HUES64 (cell line): ENCODE data around the gene PARP4.
"Not testable (repeated sequence)": the region's sequence is repeated elsewhere in the genome, so short reads cannot be mapped to it uniquely, and the experiment has no call there.

Experiments used
- H3K27ac ChIP-seq: 2 replicates; pipeline ENCODE4 v1.7.0; 2013; ENCODE audit warnings: low read depth, low read length, inconsistent platforms
- H3K27me3 ChIP-seq: 2 replicates; pipeline ENCODE4 v1.6.1; 2013; ENCODE audit warnings: mild to moderate bottlenecking, low read length; ENCODE audit not compliant: insufficient read depth
- H3K36me3 ChIP-seq: 2 replicates; pipeline ENCODE4 v1.6.1; 2013; ENCODE audit warnings: mild to moderate bottlenecking, low read length; ENCODE audit not compliant: insufficient read depth
- H3K4me1 ChIP-seq: 2 replicates; pipeline ENCODE4 v1.6.1; 2013; ENCODE audit warnings: mild to moderate bottlenecking, low read length, moderate library complexity; ENCODE audit not compliant: insufficient read depth
- H3K4me3 ChIP-seq: 2 replicates; pipeline ENCODE4 v1.5.1; 2013; ENCODE audit warnings: mild to moderate bottlenecking, low read length, moderate library complexity
- H3K9ac ChIP-seq: 2 replicates; pipeline ENCODE4 v1.6.1; 2013; ENCODE audit warnings: mild to moderate bottlenecking, low read depth, low read length
- H3K9me3 ChIP-seq: 2 replicates; pipeline ENCODE4 v1.6.1; 2013; ENCODE audit warnings: low read depth, low read length; ENCODE audit not compliant: insufficient read depth
- WGBS: fragments of 150-250, 120-280 bp; methylation state at CpG from one replicate; pipeline ENCODE4 v1.1.7; 2013; ENCODE audit warnings: missing lambda C conversion rate; 5-methylcytosine and 5-hydroxymethylcytosine counted together

Gene PARP4

GRCh38 chr13:24488092-24488491 lies 24.5 kb downstream of the PARP4 start:
- 98% methylated on average over 4 of the region's 8 CpGs for WGBS
- not testable (repeated sequence) for H3K27me3 ChIP-seq, H3K27ac ChIP-seq, H3K9me3 ChIP-seq, H3K4me3 ChIP-seq, H3K9ac ChIP-seq, H3K4me1 ChIP-seq
- peaks cover 67% of the 10 kb centered on the region for H3K36me3 ChIP-seq

- H3K9ac ChIP-seq, H3K27ac ChIP-seq, H3K4me1 ChIP-seq, H3K4me3 ChIP-seq, H3K27me3 ChIP-seq, H3K9me3 ChIP-seq: not testable (repeated sequence)
- peaks cover 65% of the 10 kb centered on the region for H3K36me3 ChIP-seq
- 96% methylated on average over 3 of the region's 3 CpGs for WGBS
These were observed 26.4 kb downstream of the PARP4 start for GRCh38 chr13:24486017-24486657.

- Histone ChIP-seq H3K9ac (no peak overlapping the region), H3K36me3 (peaks cover 73% of the 10 kb centered on the region), H3K4me1 (no peaks in the 10 kb centered on the region), H3K9me3 (no peaks in the 10 kb centered on the region), H3K27ac (no peak overlapping the region), H3K27me3 (no peaks in the 10 kb centered on the region), H3K4me3 (no peak overlapping the region)
- 94% methylated on average over 5 of the region's 5 CpGs for WGBS
These were observed 38.9 kb downstream of the PARP4 start for GRCh38 chr13:24473686-24474085.

DNA sequence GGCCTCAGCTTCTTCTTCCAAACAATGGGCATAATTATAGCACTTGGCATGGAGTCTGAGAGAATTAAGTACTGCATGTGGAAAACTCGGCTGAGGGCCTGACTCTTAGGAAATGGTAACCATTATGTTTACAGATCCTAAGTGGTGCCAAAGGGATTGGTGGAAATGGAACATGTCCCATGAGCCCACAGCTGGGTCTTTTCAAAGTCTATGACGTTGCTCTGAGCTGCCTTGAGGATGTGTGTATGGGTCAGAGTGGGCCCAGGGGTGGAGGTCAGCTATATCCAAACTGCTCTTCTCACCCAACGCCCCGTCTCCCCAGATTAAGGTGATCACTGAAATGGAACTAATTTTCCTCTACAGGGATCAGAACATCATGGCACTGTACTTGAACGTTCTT lies 40.4 kb downstream of the PARP4 start:
- not testable (repeated sequence) for H3K9ac ChIP-seq, H3K9me3 ChIP-seq, H3K27me3 ChIP-seq, H3K27ac ChIP-seq, H3K4me1 ChIP-seq, H3K4me3 ChIP-seq
- 83% methylated on average over 5 of the region's 5 CpGs for WGBS
- H3K36me3 ChIP-seq: peaks cover 77% of the 10 kb centered on the region

DNA sequence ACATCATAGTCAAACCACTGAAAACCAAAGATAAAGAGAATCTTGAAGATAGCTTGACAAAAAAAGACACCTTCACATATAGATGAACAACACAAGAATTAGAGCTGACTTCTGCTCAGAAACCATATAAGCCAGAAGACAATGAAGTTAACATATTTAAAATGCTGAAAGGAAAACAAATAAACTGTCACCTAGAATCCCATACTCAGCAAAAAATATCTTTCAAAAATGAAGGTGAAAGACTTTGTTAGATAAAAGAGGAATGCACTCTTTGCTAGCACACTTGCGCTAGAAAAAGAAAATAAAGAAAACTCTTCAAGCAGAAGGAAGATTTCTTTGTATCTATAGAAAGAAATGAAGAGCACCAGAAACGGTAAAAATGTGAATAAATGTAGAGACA lies 49.5 kb downstream of the PARP4 start:
- Histone ChIP-seq H3K27me3 (no peaks in the 10 kb centered on the region), H3K4me3 (no peak overlapping the region), H3K4me1 (no peaks in the 10 kb centered on the region), H3K9ac (no peak overlapping the region), H3K27ac (no peak overlapping the region), H3K9me3 (no peaks in the 10 kb centered on the region), H3K36me3 (peaks cover 54% of the 10 kb centered on the region)
- WGBS: 63% methylated on average over 1 of the region's 2 CpGs

- H3K4me3 ChIP-seq: no peak overlapping the region
- 77% methylated on average over 6 of the region's 6 CpGs for WGBS
- no peaks in the 10 kb centered on the region for H3K27me3 ChIP-seq
- no peak overlapping the region for H3K27ac ChIP-seq
- H3K4me1 ChIP-seq: no peaks in the 10 kb centered on the region
- peaks cover 53% of the 10 kb centered on the region for H3K36me3 ChIP-seq
- H3K9me3 ChIP-seq: no peaks in the 10 kb centered on the region
- no peak overlapping the region for H3K9ac ChIP-seq
These were observed 52.3 kb downstream of the PARP4 start for GRCh38 chr13:24460256-24460655.

GRCh38 chr13:24459726-24460125 lies 52.9 kb downstream of the PARP4 start:
- no peaks in the 10 kb centered on the region for H3K27me3 ChIP-seq
- no peak overlapping the region for H3K4me3 ChIP-seq
- no peaks in the 10 kb centered on the region for H3K4me1 ChIP-seq
- no peak overlapping the region for H3K27ac ChIP-seq
- H3K9ac ChIP-seq: no peak overlapping the region
- H3K36me3 ChIP-seq: peaks cover 59% of the 10 kb centered on the region
- 99% methylated on average over 3 of the region's 3 CpGs for WGBS
- no peaks in the 10 kb centered on the region for H3K9me3 ChIP-seq

DNA sequence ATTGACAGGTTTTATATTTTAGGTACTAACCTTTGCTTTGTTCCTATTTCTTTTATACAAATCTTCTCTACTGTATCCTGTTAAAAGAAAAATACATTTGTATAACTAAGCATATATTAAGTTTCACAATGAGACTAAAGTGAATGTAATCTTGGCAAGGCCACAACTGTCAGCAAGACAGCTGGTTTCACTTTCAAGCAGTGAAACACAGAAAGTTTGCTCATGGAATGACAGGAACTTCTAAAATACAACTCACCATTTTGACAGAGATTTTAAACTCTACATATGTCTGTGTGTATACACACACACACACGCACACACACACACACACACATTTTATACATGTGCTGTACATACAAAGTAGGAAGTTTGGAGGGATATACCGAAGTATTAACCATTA lies 53.3 kb downstream of the PARP4 start:
- Histone ChIP-seq H3K9ac (no peak overlapping the region), H3K36me3 (peaks cover 63% of the 10 kb centered on the region), H3K27ac (no peak overlapping the region), H3K27me3 (no peaks in the 10 kb centered on the region), H3K4me3 (no peak overlapping the region), H3K9me3 (no peaks in the 10 kb centered on the region), H3K4me1 (no peaks in the 10 kb centered on the region)
- WGBS: 100% methylated on average over 1 of the region's 2 CpGs

- H3K4me1 ChIP-seq: no peaks in the 10 kb centered on the region
- 100% methylated on average over 2 of the region's 4 CpGs for WGBS
- no peak overlapping the region for H3K4me3 ChIP-seq
- H3K36me3 ChIP-seq: peaks cover 68% of the 10 kb centered on the region
- H3K9ac ChIP-seq: no peak overlapping the region
- H3K9me3 ChIP-seq: no peaks in the 10 kb centered on the region
- no peak overlapping the region for H3K27ac ChIP-seq
- no peaks in the 10 kb centered on the region for H3K27me3 ChIP-seq
These were observed 53.8 kb downstream of the PARP4 start for GRCh38 chr13:24458736-24459135.

- Histone ChIP-seq H3K9me3 (no peaks in the 10 kb centered on the region), H3K27me3 (no peaks in the 10 kb centered on the region), H3K4me3 (no peak overlapping the region), H3K36me3 (peaks cover 77% of the 10 kb centered on the region), H3K4me1 (no peaks in the 10 kb centered on the region), H3K27ac (no peak overlapping the region), H3K9ac (no peak overlapping the region)
- 96% methylated on average over 8 of the region's 8 CpGs for WGBS
These were observed 56.2 kb downstream of the PARP4 start for GRCh38 chr13:24456396-24456795.

DNA sequence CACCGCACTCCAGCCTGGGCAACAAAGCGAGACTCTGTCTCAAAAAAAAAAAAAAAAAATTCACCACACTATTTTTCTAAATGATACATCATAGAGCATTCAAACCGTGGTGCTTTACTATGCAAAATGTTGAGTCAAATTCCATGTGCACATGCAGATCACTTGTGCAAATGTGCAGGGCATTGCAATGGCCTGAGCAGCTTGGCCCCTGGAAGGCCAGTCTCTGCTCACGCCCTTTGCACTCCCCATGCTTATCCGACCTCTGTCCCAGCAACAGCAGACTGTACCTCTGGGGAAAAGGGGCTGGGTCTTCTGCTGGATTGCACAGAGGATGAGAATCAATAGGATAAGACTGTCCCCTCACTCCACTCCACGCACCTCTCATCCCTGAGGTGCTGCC lies 58.5 kb downstream of the PARP4 start:
- H3K4me3 ChIP-seq: no peak overlapping the region
- peaks cover 71% of the 10 kb centered on the region for H3K36me3 ChIP-seq
- no peak overlapping the region for H3K27ac ChIP-seq
- 95% methylated on average over 6 of the region's 6 CpGs for whole genome bisulfite sequencing
- no peaks in the 10 kb centered on the region for H3K9me3 ChIP-seq
- no peak overlapping the region for H3K9ac ChIP-seq
- H3K27me3 ChIP-seq: no peaks in the 10 kb centered on the region
- H3K4me1 ChIP-seq: no peaks in the 10 kb centered on the region

DNA sequence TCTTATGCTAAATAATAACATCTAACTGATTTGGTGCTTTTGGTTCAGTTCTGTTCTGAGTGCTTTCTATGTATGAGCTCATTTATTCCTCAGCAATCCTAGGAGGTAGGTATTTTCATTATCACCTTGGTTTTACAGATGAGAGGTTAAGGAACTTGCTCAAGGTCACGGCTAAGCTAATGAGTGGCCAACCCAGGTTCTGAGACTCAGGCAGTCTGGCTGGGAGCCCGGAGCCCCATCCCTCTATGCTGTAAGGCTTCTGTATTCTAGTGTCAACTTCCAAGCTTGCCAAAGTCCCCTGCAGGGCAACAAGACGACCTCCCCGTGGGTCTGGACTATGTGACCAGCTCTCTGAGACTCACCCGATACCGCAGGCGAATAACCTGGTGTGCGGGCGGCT lies 60.5 kb downstream of the PARP4 start:
- no peak overlapping the region for H3K4me3 ChIP-seq
- H3K9ac ChIP-seq: no peak overlapping the region
- no peak overlapping the region for H3K27ac ChIP-seq
- peaks cover 67% of the 10 kb centered on the region for H3K36me3 ChIP-seq
- H3K27me3 ChIP-seq: no peaks in the 10 kb centered on the region
- H3K4me1 ChIP-seq: no peaks in the 10 kb centered on the region
- WGBS: 95% methylated on average over 9 of the region's 9 CpGs
- H3K9me3 ChIP-seq: no peaks in the 10 kb centered on the region
